B cell (primary cell): ENCODE data around the gene FZD2. TPM values are rescaled to one million over a fixed set of nuclear protein-coding genes. Genes with fewer than 3 reads are reported as not detected.

Experiments used
- ATAC-seq: fragments of 200-7000 bp; cut with Tn5 transposase; one replicate; pipeline ENCODE4 v1.10.0; 2021; ENCODE audit warnings: low read depth, mild to moderate bottlenecking, moderate number of reproducible peaks, moderate library complexity
- CTCF ChIA-PET: fragments of 350-600 bp; sonication (Branson Sonifier 250); formaldehyde crosslinking; loops from one replicate; lab custom pipeline; 2021; ENCODE audit warnings: antibody characterized with exemption, inconsistent platforms; lab: Charles Lee
- POLR2A ChIA-PET: fragments of 350-600 bp; sonication (Branson Sonifier 250); formaldehyde crosslinking; loops from one replicate; lab custom pipeline; 2021; ENCODE audit warnings: antibody characterized with exemption; lab: Charles Lee
- DNase-seq: peaks from one replicate; pipeline ENCODE4 v3.0.0; 2013
- H2AFZ ChIP-seq: 2 replicates; pipeline ENCODE4 v1.6.1; 2012; ENCODE audit warnings: mild to moderate bottlenecking, low read depth, low read length; ENCODE audit not compliant: insufficient read depth, poor library complexity, severe bottlenecking
- H3K27ac ChIP-seq, 2 donors: 1 replicate in 1 of 2; 2 replicates in 1 of 2; pipeline ENCODE4 v1.5.1; 2012 to 2013; ENCODE audit warnings: low read length in 2 of 2, mild to moderate bottlenecking in 2 of 2, moderate library complexity in 1 of 2
- H3K27me3 ChIP-seq, 4 experiments: fragments of 200-600 bp in 1 of 4; sonication (generic) in 1 of 4; replicated peaks in 1 of 4; 1 replicate in 2 of 4; 2 replicates in 2 of 4; pipeline versions ENCODE4 v1.6.1 to v1.7.0; 2013 to 2016; ENCODE audit warnings: low read length in 3 of 4, mild to moderate bottlenecking in 2 of 4, mixed read lengths in 1 of 4, moderate library complexity in 1 of 4; ENCODE audit not compliant: insufficient read depth in 4 of 4, control insufficient read depth in 3 of 4; ENCODE audit errors: control extremely low read depth in 1 of 4
- H3K36me3 ChIP-seq, 2 experiments: replicated peaks in 1 of 2; 1 replicate in 1 of 2; 2 replicates in 1 of 2; pipeline versions ENCODE4 v1.6.1 to v1.7.1; 2013; ENCODE audit warnings: low read length in 1 of 2; ENCODE audit not compliant: insufficient read depth in 2 of 2, control insufficient read depth in 1 of 2; ENCODE audit errors: control extremely low read depth in 1 of 2, extremely low read depth in 1 of 2
- H3K4me1 ChIP-seq, 2 donors: fragments of 200-600 bp in 1 of 2; sonication (generic) in 1 of 2; 1 replicate in 1 of 2; 2 replicates in 1 of 2; pipeline versions ENCODE4 v1.5.1 to v1.6.1; 2013 to 2017; ENCODE audit warnings: low read length in 2 of 2; ENCODE audit not compliant: control insufficient read depth in 2 of 2, insufficient read depth in 2 of 2
- H3K4me2 ChIP-seq: replicated peaks from 2 replicates; pipeline ENCODE3; 2012; ENCODE audit warnings: mild to moderate bottlenecking, low read depth, low read length; ENCODE audit not compliant: poor library complexity, severe bottlenecking
- H3K4me3 ChIP-seq, 5 experiments: fragments of 200-600 bp in 1 of 5; sonication (generic) in 1 of 5; 1 replicate in 3 of 5; 2 replicates in 2 of 5; pipeline versions ENCODE4 v1.5.1 to v1.7.0; 2011 to 2016; ENCODE audit warnings: low read length in 4 of 5, mild to moderate bottlenecking in 4 of 5, low read depth in 2 of 5, control low read depth in 1 of 5, moderate library complexity in 1 of 5; ENCODE audit not compliant: insufficient read depth in 1 of 5; ENCODE audit errors: control extremely low read depth in 1 of 5, extremely low read depth in 1 of 5
- H3K79me2 ChIP-seq: fragments of 200-600 bp; sonication (generic); one replicate; pipeline ENCODE4 v1.6.0; 2016; ENCODE audit warnings: low read length; ENCODE audit not compliant: control insufficient read depth, insufficient read depth
- H3K9ac ChIP-seq: fragments of 200-600 bp; sonication (generic); 2 replicates; pipeline ENCODE4 v1.6.1; 2017; ENCODE audit warnings: mild to moderate bottlenecking, low read length, moderate library complexity
- H3K9me3 ChIP-seq, 3 donors: one replicate each; pipeline versions ENCODE4 v1.6.1 to v1.7.1; 2013; ENCODE audit warnings: low read length in 2 of 3; ENCODE audit not compliant: control insufficient read depth in 2 of 3, insufficient read depth in 1 of 3; ENCODE audit errors: control extremely low read depth in 1 of 3
- H4K20me1 ChIP-seq: 2 replicates; pipeline ENCODE4 v1.6.0; 2012; ENCODE audit warnings: mild to moderate bottlenecking, low read length; ENCODE audit not compliant: insufficient read depth, control insufficient read depth, poor library complexity, severe bottlenecking
- H3K27ac Mint-ChIP-seq: one replicate; pipeline ENCODE4 v1.8.0; 2021; ENCODE audit warnings: mixed read lengths
- H3K27me3 Mint-ChIP-seq: one replicate; pipeline ENCODE4 v1.8.0; 2021; ENCODE audit warnings: mixed read lengths
- H3K4me1 Mint-ChIP-seq: one replicate; pipeline ENCODE4 v1.8.0; 2021; ENCODE audit warnings: mixed read lengths
- H3K4me3 Mint-ChIP-seq: one replicate; pipeline ENCODE4 v1.8.0; 2021; ENCODE audit warnings: mixed read lengths
- H3K9me3 Mint-ChIP-seq: one replicate; pipeline ENCODE4 v1.8.0; 2022; ENCODE audit warnings: mixed read lengths; ENCODE audit not compliant: insufficient read depth
- CTCF ChIP-seq: fragments of 200-600 bp; IDR thresholded peaks from one replicate; pipeline ENCODE4 v1.8.0; 2022; ENCODE audit warnings: antibody characterized with exemption, mild to moderate bottlenecking
- EZH2 ChIP-seq: IDR thresholded peaks from 2 replicates; pipeline ENCODE4 v1.6.1; 2012; ENCODE audit warnings: borderline replicate concordance, low read depth, mild to moderate bottlenecking, moderate library complexity, low read length; ENCODE audit not compliant: insufficient read depth, poor library complexity, severe bottlenecking
- WGBS: methylation state at CpG from one replicate; pipeline ENCODE4 v1.1.5; 2013; ENCODE audit warnings: missing lambda C conversion rate; ENCODE audit not compliant: insufficient coverage; 5-methylcytosine and 5-hydroxymethylcytosine counted together
- intact Hi-C: fragments of 100-400 bp; cut with micrococcal nuclease; formaldehyde crosslinking; loops from one replicate; pipeline ENCODE4 v1.10.0; 2022
- polyA plus RNA-seq: library from polyadenylated mRNA; depleted of rRNA; stranded (reverse); fragments of >200 nt; gene quantifications from 2 replicates; pipeline ENCODE4 v1.2.3, GENCODE V29; 2012
- total RNA-seq, 2 donors: library from RNA; stranded (reverse); fragments of 120-200 nt in 1 of 2; gene quantifications; 1 replicate in 1 of 2; 2 replicates in 1 of 2; pipeline versions ENCODE4 v1.2.3 to v1.2.4, GENCODE V29; 2013 to 2022

The FZD2 gene
- total and polyA plus RNA-seq, 2 donors (not counting 1 experiment from before 2014, with no cell fraction given), result 1.6 to 2.5 TPM

- Histone ChIP-seq H3K4me1 (peaks cover 0 to 3% of the 10 kb centered on the region in 2 donors), H3K9ac (no peak overlapping the region), H3K27ac (no peak overlapping the region), H3K4me3 (no peak overlapping the region), H3K36me3 (no peaks in the 10 kb centered on the region), H3K27me3 (peaks cover 0 to 4% (median 0%) of the 10 kb centered on the region in 4 experiments), H3K79me2 (no peaks in the 10 kb centered on the region), H2AFZ (no peak overlapping the region), H4K20me1 (no peaks in the 10 kb centered on the region), H3K4me2 (no peak overlapping the region), H3K9me3 (no peaks in the 10 kb centered on the region)
- intact Hi-C loops, result no loop called here
- no peak for DNase-seq
- TF ChIP-seq CTCF (no peak), EZH2 (no peak)
- Mint-ChIP-seq H3K4me1 (peaks cover 3% of the 10 kb centered on the region), H3K4me3 (no peak overlapping the region), H3K27me3 (peaks cover 16% of the 10 kb centered on the region), H3K9me3 (no peaks in the 10 kb centered on the region), H3K27ac (no peak overlapping the region)
- ATAC-seq, result no peak
- ChIA-PET POLR2A (no interaction called here), CTCF (no interaction called here)
- 83% methylated on average over 9 of the region's 15 CpGs for WGBS
Observed at GRCh38 chr17:44539673-44540072, 17.6 kb upstream of the FZD2 start.

- Histone ChIP-seq H3K79me2 (no peaks in the 10 kb centered on the region), H3K4me2 (no peak overlapping the region), H3K27ac (no peak overlapping the region), H3K4me3 (no peak overlapping the region), H4K20me1 (no peaks in the 10 kb centered on the region), H3K27me3 (peaks cover 0 to 4% (median 0%) of the 10 kb centered on the region in 4 experiments), H3K9me3 (no peaks in the 10 kb centered on the region), H3K4me1 (peaks cover 0 to 3% of the 10 kb centered on the region in 2 donors), H3K9ac (no peak overlapping the region), H2AFZ (no peak overlapping the region), H3K36me3 (no peaks in the 10 kb centered on the region)
- Mint-ChIP-seq H3K4me3 (no peak overlapping the region), H3K4me1 (peaks cover 3% of the 10 kb centered on the region), H3K27me3 (peaks cover 21% of the 10 kb centered on the region), H3K27ac (no peak overlapping the region), H3K9me3 (no peaks in the 10 kb centered on the region)
- ChIA-PET CTCF (interaction anchor here (1.3 kb wide), 1 partner anchor 8 kb away, joined by 3 read pairs; no protein-coding TSS in a partner anchor), POLR2A (no interaction called here)
- ATAC-seq (no peak), DNase-seq (no peak)
- no peak for TF ChIP-seq EZH2
- intact Hi-C loops, result no loop called here
- WGBS, result 100% methylated on average over 3 of the region's 11 CpGs
Observed at GRCh38 chr17:44540246-44541084, 16.8 kb upstream of the FZD2 start.
